Esophagus muscularis mucosa (tissue), 4 donors: Measurements from ENCODE around the gene PAQR8. TPM values are rescaled to one million over a fixed set of nuclear protein-coding genes. Genes with fewer than 3 reads are reported as not detected.

ENCODE experiments used
- DNase-seq: peaks from one replicate; pipeline ENCODE4 v3.0.0-alpha.2; 2017; ENCODE audit errors: extremely low spot score
- H3K27ac ChIP-seq, 4 donors: fragments of 200-600 bp; sonication (generic); replicated peaks in 1 of 4; 1 replicate in 3 of 4; 2 replicates in 1 of 4; pipeline ENCODE4 v1.5.1; 2016 to 2019; ENCODE audit warnings: mild to moderate bottlenecking in 1 of 4
- H3K27me3 ChIP-seq, 4 donors: fragments of 200-600 bp; sonication (generic); one replicate each; pipeline versions ENCODE4 v1.5.1 to v1.6.0; 2016 to 2019
- H3K36me3 ChIP-seq, 4 donors: fragments of 200-600 bp; sonication (generic); one replicate each; pipeline ENCODE4 v1.5.1; 2016 to 2019
- H3K4me1 ChIP-seq, 4 donors: fragments of 200-600 bp; sonication (generic); one replicate each; pipeline ENCODE4 v1.5.1; 2016 to 2019
- H3K4me3 ChIP-seq, 4 donors: fragments of 200-600 bp; sonication (generic); 1 replicate in 2 of 4; 2 replicates in 2 of 4; pipeline ENCODE4 v1.5.1; 2016 to 2019; ENCODE audit warnings: mild to moderate bottlenecking in 4 of 4, moderate library complexity in 1 of 4
- H3K9me3 ChIP-seq, 4 donors: fragments of 200-600 bp; sonication (generic); 1 replicate in 3 of 4; 2 replicates in 1 of 4; pipeline ENCODE4 v1.5.1; 2016 to 2019
- EP300 ChIP-seq: sonication (generic); formaldehyde crosslinking; IDR thresholded peaks from one replicate; pipeline ENCODE4 v1.6.1; 2017; ENCODE audit warnings: antibody characterized with exemption
- POLR2A ChIP-seq: fragments of 450-650 bp; IDR thresholded peaks from one replicate; pipeline ENCODE4 v1.6.1; 2017; ENCODE audit warnings: antibody characterized with exemption, moderate library complexity, mild to moderate bottlenecking, low read depth
- POLR2AphosphoS5 ChIP-seq, 2 donors: sonication (generic); formaldehyde crosslinking; IDR thresholded peaks; one replicate each; pipeline ENCODE4 v1.6.1; 2017; ENCODE audit warnings: antibody characterized with exemption in 2 of 2
- WGBS: methylation state at CpG from one replicate; pipeline ENCODE4 v1.1.5; 2018; 5-methylcytosine and 5-hydroxymethylcytosine counted together
- intact Hi-C: fragments of 100-400 bp; cut with DNase I; formaldehyde crosslinking; loops from one replicate; pipeline ENCODE4 v1.15.1; 2023
- total RNA-seq, 4 donors: library from RNA; depleted of rRNA; stranded (reverse); fragments of >200 nt; gene quantifications; one replicate each; pipeline versions ENCODE4 v1.1.0 to v1.2.1, GENCODE V29; 2016
- TF ChIP-seq, protein P1 (sequence below), 3 experiments: fragments of 200-600 bp in 2 of 3; fragments of 450-650 bp in 1 of 3; sonication (generic) in 2 of 3; IDR thresholded peaks; one replicate each; pipeline ENCODE4 v1.5.1; 2017 to 2019; ENCODE audit warnings: antibody characterized with exemption in 3 of 3, mild to moderate bottlenecking in 2 of 3, moderate library complexity in 1 of 3

PAQR8 gene
- total RNA-seq, 4 donors from 2014 or later: 11.1 to 32.5 (median 14.2) TPM

DNA sequence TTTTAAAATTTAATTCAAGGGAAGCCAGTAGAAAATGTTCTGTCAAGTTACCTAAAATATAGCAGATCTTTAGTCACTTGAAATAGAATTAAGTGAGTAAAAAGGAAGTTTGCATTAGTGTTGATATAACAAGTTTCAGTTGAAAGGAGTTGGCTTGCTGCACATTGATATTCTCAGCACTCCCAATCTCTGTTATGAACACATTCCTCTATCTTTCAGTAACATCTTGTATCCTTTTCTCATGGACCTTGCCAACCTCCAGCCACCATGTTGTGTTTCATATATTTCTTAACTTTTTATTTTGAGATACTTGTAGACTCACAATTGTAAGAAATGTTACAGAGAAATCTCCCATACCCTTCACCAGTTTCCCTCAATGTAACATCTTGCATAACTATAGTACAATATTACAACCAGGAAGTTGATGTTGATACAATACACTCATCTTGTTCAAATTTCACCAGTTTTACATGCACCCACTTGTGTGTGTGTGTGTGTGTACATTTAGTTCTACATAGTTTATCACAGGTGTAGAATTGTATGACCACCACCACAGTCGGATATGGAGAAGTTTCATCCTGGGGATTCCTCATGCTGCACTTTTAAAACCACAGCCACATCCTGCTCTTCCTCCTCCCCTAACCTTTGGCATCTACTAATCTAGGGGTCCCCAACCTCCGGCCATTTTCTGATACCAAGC, 20.2 kb upstream of the PAQR8 start:
- Histone ChIP-seq H3K4me3 (no peak overlapping the region), H3K36me3 (no peaks in the 10 kb centered on the region), H3K27me3 (no peaks in the 10 kb centered on the region), H3K4me1 (no peaks in the 10 kb centered on the region), H3K9me3 (no peaks in the 10 kb centered on the region), H3K27ac (no peak overlapping the region)
- DNase-seq: no peak
- intact Hi-C loops: no loop called here
- 73% methylated on average over 2 of the region's 2 CpGs for WGBS
- TF ChIP-seq, protein P1, sequence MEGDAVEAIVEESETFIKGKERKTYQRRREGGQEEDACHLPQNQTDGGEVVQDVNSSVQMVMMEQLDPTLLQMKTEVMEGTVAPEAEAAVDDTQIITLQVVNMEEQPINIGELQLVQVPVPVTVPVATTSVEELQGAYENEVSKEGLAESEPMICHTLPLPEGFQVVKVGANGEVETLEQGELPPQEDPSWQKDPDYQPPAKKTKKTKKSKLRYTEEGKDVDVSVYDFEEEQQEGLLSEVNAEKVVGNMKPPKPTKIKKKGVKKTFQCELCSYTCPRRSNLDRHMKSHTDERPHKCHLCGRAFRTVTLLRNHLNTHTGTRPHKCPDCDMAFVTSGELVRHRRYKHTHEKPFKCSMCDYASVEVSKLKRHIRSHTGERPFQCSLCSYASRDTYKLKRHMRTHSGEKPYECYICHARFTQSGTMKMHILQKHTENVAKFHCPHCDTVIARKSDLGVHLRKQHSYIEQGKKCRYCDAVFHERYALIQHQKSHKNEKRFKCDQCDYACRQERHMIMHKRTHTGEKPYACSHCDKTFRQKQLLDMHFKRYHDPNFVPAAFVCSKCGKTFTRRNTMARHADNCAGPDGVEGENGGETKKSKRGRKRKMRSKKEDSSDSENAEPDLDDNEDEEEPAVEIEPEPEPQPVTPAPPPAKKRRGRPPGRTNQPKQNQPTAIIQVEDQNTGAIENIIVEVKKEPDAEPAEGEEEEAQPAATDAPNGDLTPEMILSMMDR (IDR thresholded peaks at IDR 0.05): no peak
- TF ChIP-seq EP300 (no peak), POLR2A (no peak), POLR2AphosphoS5 (IDR thresholded peaks at IDR 0.05) (no peak)

DNA sequence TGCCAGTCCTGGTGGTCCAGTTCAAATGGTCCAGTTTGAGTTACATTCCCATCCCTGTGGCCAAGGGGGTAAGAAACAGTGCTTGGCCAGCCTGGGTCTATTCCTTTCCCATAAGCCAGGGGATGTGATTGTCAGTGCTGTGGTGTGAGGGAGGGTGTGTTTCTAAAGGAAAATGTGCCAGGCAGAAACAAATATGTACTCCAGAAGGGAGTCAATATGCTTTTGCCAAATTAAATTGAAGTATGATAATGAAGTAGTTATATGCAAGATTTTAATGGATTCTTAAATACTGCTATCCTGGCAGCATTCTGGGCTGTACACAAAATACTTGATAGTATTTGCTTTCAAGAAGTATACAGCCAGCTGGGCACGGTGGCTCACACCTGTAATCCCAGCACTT, 16.6 kb upstream of the PAQR8 start:
- TF ChIP-seq, protein P1 (IDR thresholded peaks at IDR 0.05): no peak
- TF ChIP-seq EP300 (no peak), POLR2A (no peak), POLR2AphosphoS5 (IDR thresholded peaks at IDR 0.05) (no peak)
- Histone ChIP-seq H3K27ac (no peak overlapping the region), H3K27me3 (no peaks in the 10 kb centered on the region), H3K36me3 (no peaks in the 10 kb centered on the region), H3K4me1 (no peaks in the 10 kb centered on the region), H3K9me3 (no peaks in the 10 kb centered on the region), H3K4me3 (no peak overlapping the region)
- DNase-seq: no peak
- WGBS: 80% methylated on average over 1 of the region's 1 CpG
- intact Hi-C loops: no loop called here

DNA sequence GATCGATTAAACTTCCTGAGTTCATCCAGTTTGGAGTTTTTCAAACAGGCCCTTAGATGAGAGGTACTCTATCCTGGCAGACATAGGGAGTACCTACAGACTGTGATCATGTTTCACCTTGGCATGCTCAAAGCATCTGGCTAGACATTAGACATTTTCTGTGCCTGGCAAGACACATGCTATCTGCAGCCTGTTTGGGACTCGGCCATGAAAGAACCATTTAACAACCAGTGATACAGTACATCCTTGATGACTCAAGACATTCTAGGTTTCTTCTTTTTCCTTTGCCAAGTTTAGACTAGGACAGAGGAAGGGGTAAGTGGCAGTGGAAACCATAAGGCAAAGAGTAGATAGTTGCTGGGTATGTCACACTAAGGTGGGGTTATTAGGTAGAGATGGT, 15.4 kb upstream of the PAQR8 start:
- no peak for DNase-seq
- TF ChIP-seq POLR2A (no peak), EP300 (no peak), POLR2AphosphoS5 (IDR thresholded peaks at IDR 0.05) (no peak)
- TF ChIP-seq, protein P1 (IDR thresholded peaks at IDR 0.05): no peak
- H3K4me1 ChIP-seq: no peaks in the 10 kb centered on the region
- no peaks in the 10 kb centered on the region for H3K36me3 ChIP-seq
- H3K9me3 ChIP-seq: no peaks in the 10 kb centered on the region
- 82% methylated on average over 2 of the region's 2 CpGs for WGBS
- H3K27me3 ChIP-seq: no peaks in the 10 kb centered on the region
- intact Hi-C loops: no loop called here
- no peak overlapping the region for H3K27ac ChIP-seq
- no peak overlapping the region for H3K4me3 ChIP-seq

DNA sequence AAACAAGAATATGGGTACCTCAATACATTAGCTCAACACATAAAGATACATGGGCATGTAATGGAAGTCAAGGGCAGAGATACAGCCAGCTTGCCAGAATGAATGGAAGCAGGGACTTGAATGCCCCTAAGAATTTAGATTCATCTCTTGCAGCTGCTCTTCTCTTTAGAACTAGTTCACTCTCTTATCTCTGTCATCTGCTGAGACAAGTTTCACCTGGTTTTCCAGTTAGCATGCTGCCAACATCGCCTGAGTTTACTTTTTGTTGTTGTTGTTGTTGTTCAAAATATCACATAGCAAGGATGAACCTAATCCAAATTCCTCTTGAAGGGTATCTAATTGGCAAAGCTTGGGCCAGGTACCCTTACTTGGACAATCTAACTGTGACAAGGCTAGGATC, 14.1 kb upstream of the PAQR8 start:
- intact Hi-C loops: no loop called here
- Histone ChIP-seq H3K36me3 (no peaks in the 10 kb centered on the region), H3K4me1 (peaks cover 0 to 11% (median 4%) of the 10 kb centered on the region in 4 donors), H3K9me3 (no peaks in the 10 kb centered on the region), H3K27me3 (no peaks in the 10 kb centered on the region), H3K27ac (no peak overlapping the region), H3K4me3 (no peak overlapping the region)
- 71% methylated on average over 1 of the region's 1 CpG for WGBS
- DNase-seq: no peak
- TF ChIP-seq EP300: no peak
- TF ChIP-seq POLR2AphosphoS5 (IDR thresholded peaks at IDR 0.05): no peak
- no peak for TF ChIP-seq POLR2A
- TF ChIP-seq, protein P1 (IDR thresholded peaks at IDR 0.05): no peak

DNA sequence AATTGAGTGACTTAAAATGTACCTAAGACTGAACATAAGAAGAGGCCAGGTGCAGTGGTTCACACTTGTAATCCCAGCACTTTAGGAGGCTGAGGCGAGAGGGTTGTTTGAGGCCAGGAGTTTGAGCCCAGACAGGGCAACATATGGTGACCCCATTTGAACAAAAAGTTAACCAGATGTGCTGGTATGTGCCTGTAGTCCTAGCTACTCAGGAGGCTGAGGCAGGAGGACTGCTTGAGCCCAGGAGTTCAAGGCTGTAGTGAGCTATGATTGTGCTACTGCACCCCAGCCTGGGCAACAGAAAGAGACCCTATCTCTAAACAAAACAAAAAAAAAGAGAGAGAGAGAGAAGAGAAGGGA, 10.1 kb upstream of the PAQR8 start:
- Histone ChIP-seq H3K27me3 (no peaks in the 10 kb centered on the region), H3K27ac (peak overlapping the region in 1 of 4 donors; percentile 40), H3K36me3 (no peaks in the 10 kb centered on the region), H3K4me1 (peaks cover 0 to 12% (median 4%) of the 10 kb centered on the region in 4 donors), H3K4me3 (no peak overlapping the region), H3K9me3 (no peaks in the 10 kb centered on the region)
- WGBS: 100% methylated on average over 1 of the region's 1 CpG
- no peak for DNase-seq
- TF ChIP-seq, protein P1 (IDR thresholded peaks at IDR 0.05): no peak
- TF ChIP-seq POLR2A (no peak), EP300 (no peak), POLR2AphosphoS5 (IDR thresholded peaks at IDR 0.05) (no peak)
- intact Hi-C loops: loop anchor here (10.0 kb wide), 1 partner anchor 47 kb away; no protein-coding TSS in a partner anchor
